Sigmoid colon (tissue), 7 donors: Measurements from ENCODE around the gene MRPL34. TPM values are rescaled to one million over a fixed set of nuclear protein-coding genes. Genes with fewer than 3 reads are reported as not detected.
A peak's percentile ranks its signal among the peaks of the same experiment; 100 is the strongest.

Experiments used
- DNase-seq: peaks from one replicate; pipeline ENCODE4 v3.0.0-alpha.2; 2019
- H3K27ac ChIP-seq, 4 donors: fragments of 200-600 bp; sonication (generic); one replicate each; pipeline ENCODE4 v1.5.1; 2016 to 2019; ENCODE audit warnings: mild to moderate bottlenecking in 1 of 4
- H3K27me3 ChIP-seq, 3 donors: fragments of 200-600 bp; sonication (generic); one replicate each; pipeline ENCODE4 v1.5.1; 2019; ENCODE audit warnings: mild to moderate bottlenecking in 1 of 3
- H3K36me3 ChIP-seq, 4 donors: fragments of 200-600 bp; sonication (generic); one replicate each; pipeline ENCODE4 v1.5.1; 2016 to 2019
- H3K4me1 ChIP-seq, 4 donors: fragments of 200-600 bp; sonication (generic); one replicate each; pipeline ENCODE4 v1.5.1; 2017 to 2019
- H3K4me3 ChIP-seq, 4 donors: fragments of 200-600 bp; sonication (generic); one replicate each; pipeline ENCODE4 v1.5.1; 2017 to 2019; ENCODE audit warnings: mild to moderate bottlenecking in 2 of 4, moderate library complexity in 1 of 4
- H3K9me3 ChIP-seq, 4 donors: fragments of 200-600 bp in 3 of 4; sonication (generic) in 3 of 4; one replicate each; pipeline versions ENCODE4 v1.5.1 to v1.6.1; 2013 to 2019
- EP300 ChIP-seq, 4 donors: sonication (generic); formaldehyde crosslinking; IDR thresholded peaks; one replicate each; pipeline ENCODE4 v1.6.1; 2017; ENCODE audit warnings: antibody characterized with exemption in 4 of 4
- POLR2A ChIP-seq, 2 donors: fragments of 450-650 bp; IDR thresholded peaks; one replicate each; pipeline ENCODE4 v1.6.1; 2016; ENCODE audit warnings: antibody characterized with exemption in 2 of 2, mild to moderate bottlenecking in 2 of 2, moderate library complexity in 2 of 2
- POLR2AphosphoS5 ChIP-seq, 4 donors: sonication (generic); formaldehyde crosslinking; IDR thresholded peaks; one replicate each; pipeline ENCODE4 v1.6.1; 2017; ENCODE audit warnings: antibody characterized with exemption in 4 of 4
- WGBS, 2 donors: extraction: QIAGEN DNeasy Blood & Tissue Kit; methylation state at CpG; one replicate each; pipeline ENCODE4 v1.1.7; 2013; 5-methylcytosine and 5-hydroxymethylcytosine counted together
- intact Hi-C: fragments of 100-400 bp; cut with DNase I; formaldehyde crosslinking; loops from one replicate; pipeline ENCODE4 v1.15.1; 2023
- polyA plus RNA-seq, 3 donors: library from polyadenylated mRNA; stranded (reverse); fragments of 200-250 nt; gene quantifications; one replicate each; pipeline ENCODE4 v1.2.3, GENCODE V29; 2013
- total RNA-seq, 4 donors: library from RNA; depleted of rRNA; stranded (reverse); fragments of >200 nt; gene quantifications; one replicate each; pipeline ENCODE4 v1.1.0, GENCODE V29; 2016
- TF ChIP-seq, protein P1 (sequence below), 4 experiments: fragments of 450-650 bp in 3 of 4; fragments of 200-600 bp in 1 of 4; IDR thresholded peaks; one replicate each; pipeline ENCODE4 v1.5.1; 2016 to 2019; ENCODE audit warnings: antibody characterized with exemption in 4 of 4, mild to moderate bottlenecking in 3 of 4, moderate library complexity in 2 of 4
- donor health status: healthy with polysubstance abuse.
- donor health status: Bipolar disorder and iron deficiency.
- donor health status: healthy.

Gene MRPL34
- total and polyA plus RNA-seq, 7 donors, result 174 to 476 (median 275) TPM

DNA sequence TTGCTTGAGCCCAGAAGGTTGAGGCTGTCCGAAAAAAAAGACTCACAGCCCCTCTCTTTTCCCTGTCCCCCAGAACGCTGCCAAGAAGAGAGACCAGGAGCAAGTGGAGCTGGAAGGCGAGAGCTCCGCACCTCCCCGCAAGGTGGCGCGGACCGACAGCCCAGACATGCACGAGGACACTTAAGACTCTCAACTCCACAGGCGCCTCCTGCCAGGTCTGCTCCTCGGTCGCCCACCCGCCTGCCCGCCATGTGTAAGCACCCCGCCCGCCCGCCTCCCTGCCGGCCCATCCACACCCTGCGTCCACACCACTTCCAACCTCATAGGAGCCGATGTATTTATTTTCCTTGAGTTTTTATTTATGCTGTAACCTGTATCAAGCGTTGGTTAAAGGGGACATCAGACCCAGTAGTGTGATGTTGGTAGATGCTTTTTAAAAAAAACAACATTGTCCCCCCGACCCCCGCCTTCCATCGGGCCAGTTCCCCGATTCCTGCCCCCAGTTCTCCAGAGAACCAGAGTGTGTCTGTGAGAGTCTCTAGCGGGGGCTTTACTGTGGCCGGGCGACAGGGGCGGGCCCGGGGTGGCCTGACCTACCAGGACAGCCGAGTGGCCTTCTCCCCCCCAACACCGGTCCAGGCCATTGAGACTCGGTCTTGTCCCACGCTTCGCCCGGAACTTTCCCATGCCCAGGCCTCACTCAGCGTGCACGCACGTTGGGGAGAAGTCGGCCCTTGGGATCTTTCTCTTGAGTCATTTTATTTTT is 14.0 kb downstream of the MRPL34 start:
- no peak for DNase-seq
- no peak for TF ChIP-seq POLR2A (IDR thresholded peaks at IDR 0.05)
- TF ChIP-seq POLR2AphosphoS5 (IDR thresholded peaks at IDR 0.05), result no peak
- TF ChIP-seq, protein P1, sequence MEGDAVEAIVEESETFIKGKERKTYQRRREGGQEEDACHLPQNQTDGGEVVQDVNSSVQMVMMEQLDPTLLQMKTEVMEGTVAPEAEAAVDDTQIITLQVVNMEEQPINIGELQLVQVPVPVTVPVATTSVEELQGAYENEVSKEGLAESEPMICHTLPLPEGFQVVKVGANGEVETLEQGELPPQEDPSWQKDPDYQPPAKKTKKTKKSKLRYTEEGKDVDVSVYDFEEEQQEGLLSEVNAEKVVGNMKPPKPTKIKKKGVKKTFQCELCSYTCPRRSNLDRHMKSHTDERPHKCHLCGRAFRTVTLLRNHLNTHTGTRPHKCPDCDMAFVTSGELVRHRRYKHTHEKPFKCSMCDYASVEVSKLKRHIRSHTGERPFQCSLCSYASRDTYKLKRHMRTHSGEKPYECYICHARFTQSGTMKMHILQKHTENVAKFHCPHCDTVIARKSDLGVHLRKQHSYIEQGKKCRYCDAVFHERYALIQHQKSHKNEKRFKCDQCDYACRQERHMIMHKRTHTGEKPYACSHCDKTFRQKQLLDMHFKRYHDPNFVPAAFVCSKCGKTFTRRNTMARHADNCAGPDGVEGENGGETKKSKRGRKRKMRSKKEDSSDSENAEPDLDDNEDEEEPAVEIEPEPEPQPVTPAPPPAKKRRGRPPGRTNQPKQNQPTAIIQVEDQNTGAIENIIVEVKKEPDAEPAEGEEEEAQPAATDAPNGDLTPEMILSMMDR (IDR thresholded peaks at IDR 0.05), result no peak
- TF ChIP-seq EP300 (IDR thresholded peaks at IDR 0.05), result no peak
- intact Hi-C loops, result no loop called here
- Histone ChIP-seq H3K4me3 (no peak overlapping the region), H3K9me3 (no peaks in the 10 kb centered on the region), H3K4me1 (peaks cover 0 to 5% (median 0%) of the 10 kb centered on the region in 4 donors), H3K27ac (no peak overlapping the region), H3K27me3 (peaks cover 0 to 5% (median 0%) of the 10 kb centered on the region in 3 donors), H3K36me3 (peaks cover 11 to 74% (median 33%) of the 10 kb centered on the region in 4 donors)
- 90 to 93% methylated on average over 40 of the region's 40 CpGs for WGBS, 2 donors

DNA sequence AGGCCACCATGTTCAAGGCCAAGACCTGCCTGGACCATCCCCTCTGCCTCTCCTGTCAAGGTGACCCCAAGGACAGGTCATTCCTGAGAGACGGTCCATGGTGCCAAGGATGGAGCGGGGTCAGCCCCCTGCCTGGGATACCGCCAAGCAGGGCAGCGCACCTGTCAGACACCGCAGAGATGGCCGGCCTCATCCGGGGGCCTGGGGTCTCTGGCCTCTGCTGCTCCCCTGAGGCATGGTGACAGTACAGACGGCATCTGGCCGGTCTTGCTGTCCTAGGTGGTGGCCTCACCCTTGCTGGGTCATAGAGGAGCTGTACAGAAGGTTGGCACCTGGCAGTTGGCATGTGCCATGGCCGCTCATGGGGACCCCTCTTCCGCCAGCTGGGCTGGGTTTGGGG is 14.8 kb downstream of the MRPL34 start:
- Histone ChIP-seq H3K9me3 (no peaks in the 10 kb centered on the region), H3K27ac (no peak overlapping the region), H3K27me3 (peaks cover 0 to 5% (median 0%) of the 10 kb centered on the region in 3 donors), H3K4me1 (peaks cover 0 to 5% (median 0%) of the 10 kb centered on the region in 4 donors), H3K36me3 (peaks cover 9 to 69% (median 30%) of the 10 kb centered on the region in 4 donors), H3K4me3 (no peak overlapping the region)
- TF ChIP-seq EP300 (IDR thresholded peaks at IDR 0.05), result no peak
- no peak for TF ChIP-seq POLR2A (IDR thresholded peaks at IDR 0.05)
- TF ChIP-seq, protein P1 (IDR thresholded peaks at IDR 0.05), result no peak
- TF ChIP-seq POLR2AphosphoS5 (IDR thresholded peaks at IDR 0.05), result no peak
- intact Hi-C loops, result no loop called here
- no peak for DNase-seq
- WGBS, 2 donors, result 83 to 93% methylated on average over 11 of the region's 11 CpGs

DNA sequence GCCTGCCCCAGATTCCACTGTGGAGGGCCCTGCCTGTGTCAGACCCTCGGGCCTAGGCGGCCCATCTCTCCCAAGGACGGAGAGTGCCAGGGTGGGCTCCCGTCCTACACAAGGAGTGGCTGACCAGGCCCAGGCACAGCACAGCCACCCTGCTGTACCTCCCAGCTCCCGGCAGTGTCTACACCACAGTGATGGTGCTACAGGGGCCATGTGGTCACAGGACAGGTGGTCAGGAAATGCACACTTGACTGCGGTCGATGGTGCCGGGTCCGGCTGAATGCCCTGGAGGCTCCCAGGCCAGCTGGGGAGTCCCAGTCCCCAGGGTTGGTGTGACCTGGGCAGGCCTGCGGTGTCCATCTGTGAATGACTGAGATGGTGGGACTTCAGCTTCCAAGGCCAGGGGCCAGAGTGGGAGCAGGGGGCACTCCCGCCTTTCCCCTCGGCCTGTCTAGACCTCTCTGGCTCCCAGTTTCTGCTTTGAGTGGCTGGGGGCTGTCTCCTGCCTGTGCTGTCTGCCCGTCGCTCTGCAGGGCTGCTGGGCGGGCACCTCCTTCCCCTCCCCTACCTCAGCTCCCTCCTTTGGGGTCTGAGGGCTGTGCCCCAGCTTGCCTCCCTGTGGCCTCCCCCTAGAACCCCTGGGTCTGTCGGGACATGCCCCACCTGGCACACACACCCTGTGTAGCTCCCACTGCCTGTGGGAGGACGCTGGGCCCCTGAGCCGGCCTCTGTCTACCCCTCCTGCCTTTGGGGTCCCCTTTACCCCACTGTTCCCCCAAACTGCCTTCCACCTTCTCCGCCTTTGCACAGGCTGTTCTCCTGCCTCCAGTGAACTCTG is 16.2 kb downstream of the MRPL34 start:
- no peak for TF ChIP-seq POLR2A (IDR thresholded peaks at IDR 0.05)
- no peak for TF ChIP-seq POLR2AphosphoS5 (IDR thresholded peaks at IDR 0.05)
- TF ChIP-seq EP300 (IDR thresholded peaks at IDR 0.05), result no peak
- TF ChIP-seq, protein P1 (IDR thresholded peaks at IDR 0.05), result no peak
- H3K36me3 ChIP-seq, result peaks cover 9 to 55% (median 22%) of the 10 kb centered on the region in 4 donors
- no peaks in the 10 kb centered on the region for H3K9me3 ChIP-seq
- WGBS, 2 donors, result 89 to 93% methylated on average over 19 of the region's 19 CpGs
- H3K27ac ChIP-seq, result no peak overlapping the region
- DNase-seq, result no peak
- peaks cover 0 to 5% (median 0%) of the 10 kb centered on the region in 4 donors for H3K4me1 ChIP-seq
- H3K4me3 ChIP-seq, result no peak overlapping the region
- intact Hi-C loops, result no loop called here
- peaks cover 0 to 5% (median 0%) of the 10 kb centered on the region in 3 donors for H3K27me3 ChIP-seq

DNA sequence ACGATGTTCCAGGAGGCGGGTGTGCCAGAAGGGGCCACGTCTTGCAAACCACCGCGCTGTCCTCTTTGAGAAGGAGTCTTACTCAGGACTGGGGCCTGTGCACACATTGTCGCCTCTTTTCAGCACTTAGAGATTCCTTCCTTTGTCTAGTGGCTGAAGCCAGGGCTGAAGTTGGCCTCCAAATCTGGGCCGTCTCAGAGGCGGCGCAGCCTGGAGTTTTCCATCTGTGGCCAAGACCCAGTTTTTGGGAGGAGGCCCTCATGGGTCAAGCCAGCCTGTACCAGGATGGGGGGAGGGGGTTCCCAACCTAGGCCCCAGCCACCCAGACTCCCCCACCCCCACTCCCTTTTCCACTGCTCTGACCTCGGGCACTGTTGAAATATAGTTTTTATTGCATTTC is 17.2 kb downstream of the MRPL34 start:
- 75 to 78% methylated on average over 10 of the region's 10 CpGs for WGBS, 2 donors
- Histone ChIP-seq H3K4me1 (peaks cover 0 to 5% (median 3%) of the 10 kb centered on the region in 4 donors), H3K36me3 (peaks cover 9 to 49% (median 21%) of the 10 kb centered on the region in 4 donors), H3K9me3 (no peaks in the 10 kb centered on the region), H3K4me3 (no peak overlapping the region), H3K27me3 (peaks cover 0 to 5% (median 0%) of the 10 kb centered on the region in 3 donors), H3K27ac (no peak overlapping the region)
- peak; percentile 58 for DNase-seq
- TF ChIP-seq, protein P1 (IDR thresholded peaks at IDR 0.05), result no peak
- no peak for TF ChIP-seq POLR2AphosphoS5 (IDR thresholded peaks at IDR 0.05)
- no peak for TF ChIP-seq POLR2A (IDR thresholded peaks at IDR 0.05)
- no peak for TF ChIP-seq EP300 (IDR thresholded peaks at IDR 0.05)
- intact Hi-C loops, result no loop called here
